Esophagus squamous epithelium (tissue), 5 donors: Measurements from ENCODE around the gene NR2C2AP. TPM values are rescaled to one million over a fixed set of nuclear protein-coding genes. Genes with fewer than 3 reads are reported as not detected.

Experiments
- DNase-seq: peaks from one replicate; lab custom pipeline; 2025; lab: John Stamatoyannopoulos, UW
- H3K27ac ChIP-seq, 4 donors: fragments of 200-600 bp; sonication (generic); one replicate each; pipeline ENCODE4 v1.5.1; 2016 to 2019; ENCODE audit warnings: mild to moderate bottlenecking in 1 of 4
- H3K27me3 ChIP-seq, 4 donors: fragments of 200-600 bp; sonication (generic); 1 replicate in 3 of 4; 2 replicates in 1 of 4; pipeline versions ENCODE4 v1.5.1 to v1.6.0; 2017 to 2021; ENCODE audit warnings: antibody characterized with exemption in 1 of 4
- H3K36me3 ChIP-seq, 3 donors: fragments of 200-600 bp; sonication (generic); one replicate each; pipeline ENCODE4 v1.5.1; 2016 to 2019
- H3K4me1 ChIP-seq, 3 donors: fragments of 200-600 bp; sonication (generic); one replicate each; pipeline ENCODE4 v1.5.1; 2017 to 2019
- H3K4me3 ChIP-seq, 4 donors: fragments of 200-600 bp; sonication (generic); 1 replicate in 3 of 4; 2 replicates in 1 of 4; pipeline ENCODE4 v1.5.1; 2016 to 2019; ENCODE audit warnings: mild to moderate bottlenecking in 2 of 4, moderate library complexity in 1 of 4
- H3K9me3 ChIP-seq, 3 donors: fragments of 200-600 bp; sonication (generic); one replicate each; pipeline ENCODE4 v1.5.1; 2016 to 2019
- POLR2A ChIP-seq, 4 donors: fragments of 450-650 bp; IDR thresholded peaks; one replicate each; pipeline ENCODE4 v1.6.1; 2017; ENCODE audit warnings: antibody characterized with exemption in 4 of 4, mild to moderate bottlenecking in 4 of 4, moderate library complexity in 3 of 4
- WGBS, 2 donors: methylation state at CpG; one replicate each; pipeline ENCODE4 v1.1.5; 2018; 5-methylcytosine and 5-hydroxymethylcytosine counted together
- intact Hi-C: fragments of 100-400 bp; cut with DNase I; formaldehyde crosslinking; loops from one replicate; pipeline ENCODE4 v1.15.0; 2022
- total RNA-seq, 4 donors: library from RNA; depleted of rRNA; stranded (reverse); fragments of >200 nt; gene quantifications; one replicate each; pipeline ENCODE4 v1.1.0, GENCODE V29; 2016
- TF ChIP-seq, protein P1 (sequence below), 6 experiments: fragments of 450-650 bp in 4 of 6; fragments of 200-600 bp in 2 of 6; sonication (generic) in 2 of 6; IDR thresholded peaks; one replicate each; pipeline ENCODE4 v1.5.1; 2016 to 2019; ENCODE audit warnings: antibody characterized with exemption in 6 of 6, mild to moderate bottlenecking in 4 of 6, moderate library complexity in 4 of 6
- donor health status: DM: yes; HTN: yes; CAD: no.

NR2C2AP gene
- total RNA-seq, 4 donors from 2014 or later, result 8.8 to 22.9 (median 13.0) TPM

DNA sequence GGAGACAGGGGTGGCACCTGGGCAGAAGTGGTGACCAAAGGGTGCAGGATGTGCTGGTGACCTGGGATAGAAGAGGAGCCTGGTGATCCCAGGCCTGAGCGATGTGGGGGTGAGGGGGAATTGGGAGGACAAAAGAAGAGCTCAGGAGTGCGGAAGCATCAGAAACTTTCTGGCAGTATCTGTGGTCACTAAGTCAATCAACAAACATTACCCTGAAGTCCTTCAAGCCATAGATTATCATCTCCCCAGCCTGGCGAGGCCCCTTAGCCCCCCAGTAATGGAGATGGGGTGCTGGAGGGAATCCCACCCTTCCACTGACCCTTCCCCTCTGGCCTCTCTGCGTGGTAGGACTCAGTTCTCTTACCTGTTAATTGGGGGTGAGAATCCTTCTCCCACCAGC lies 43.7 kb downstream of the NR2C2AP start:
- 90% methylated on average over 4 of the region's 4 CpGs for WGBS, 2 donors
- no peaks in the 10 kb centered on the region for H3K9me3 ChIP-seq
- H3K27me3 ChIP-seq, result no peaks in the 10 kb centered on the region
- DNase-seq, result no peak
- no peak overlapping the region for H3K4me3 ChIP-seq
- no peak overlapping the region for H3K27ac ChIP-seq
- H3K36me3 ChIP-seq, result peaks cover 0 to 15% (median 0%) of the 10 kb centered on the region in 3 donors
- intact Hi-C loops, result no loop called here
- TF ChIP-seq POLR2A (IDR thresholded peaks at IDR 0.05), result no peak
- TF ChIP-seq, protein P1, sequence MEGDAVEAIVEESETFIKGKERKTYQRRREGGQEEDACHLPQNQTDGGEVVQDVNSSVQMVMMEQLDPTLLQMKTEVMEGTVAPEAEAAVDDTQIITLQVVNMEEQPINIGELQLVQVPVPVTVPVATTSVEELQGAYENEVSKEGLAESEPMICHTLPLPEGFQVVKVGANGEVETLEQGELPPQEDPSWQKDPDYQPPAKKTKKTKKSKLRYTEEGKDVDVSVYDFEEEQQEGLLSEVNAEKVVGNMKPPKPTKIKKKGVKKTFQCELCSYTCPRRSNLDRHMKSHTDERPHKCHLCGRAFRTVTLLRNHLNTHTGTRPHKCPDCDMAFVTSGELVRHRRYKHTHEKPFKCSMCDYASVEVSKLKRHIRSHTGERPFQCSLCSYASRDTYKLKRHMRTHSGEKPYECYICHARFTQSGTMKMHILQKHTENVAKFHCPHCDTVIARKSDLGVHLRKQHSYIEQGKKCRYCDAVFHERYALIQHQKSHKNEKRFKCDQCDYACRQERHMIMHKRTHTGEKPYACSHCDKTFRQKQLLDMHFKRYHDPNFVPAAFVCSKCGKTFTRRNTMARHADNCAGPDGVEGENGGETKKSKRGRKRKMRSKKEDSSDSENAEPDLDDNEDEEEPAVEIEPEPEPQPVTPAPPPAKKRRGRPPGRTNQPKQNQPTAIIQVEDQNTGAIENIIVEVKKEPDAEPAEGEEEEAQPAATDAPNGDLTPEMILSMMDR (IDR thresholded peaks at IDR 0.05), result no peak
- no peaks in the 10 kb centered on the region for H3K4me1 ChIP-seq

DNA sequence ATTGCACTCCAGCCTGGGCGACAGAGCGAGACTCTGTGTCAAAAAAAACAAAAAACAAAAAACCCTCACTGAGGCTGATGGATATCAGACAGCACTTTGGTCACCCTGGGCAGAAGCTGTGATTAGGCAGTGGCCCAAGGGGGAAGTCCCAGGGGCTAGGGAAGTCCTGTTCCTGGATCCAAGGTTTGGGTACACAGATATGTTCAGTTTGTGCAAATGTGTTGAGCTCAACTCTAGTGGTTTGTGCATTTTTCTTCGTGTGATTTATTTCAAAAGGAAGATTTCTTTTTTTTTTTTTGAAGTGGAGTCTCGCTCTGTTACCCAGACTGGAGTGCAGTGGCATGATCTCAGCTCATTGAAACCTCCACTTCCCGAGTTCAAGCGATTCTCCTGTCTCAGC lies 45.4 kb downstream of the NR2C2AP start:
- intact Hi-C loops, result no loop called here
- Histone ChIP-seq H3K4me3 (no peak overlapping the region), H3K27me3 (no peaks in the 10 kb centered on the region), H3K27ac (no peak overlapping the region), H3K4me1 (no peaks in the 10 kb centered on the region), H3K36me3 (peaks cover 0 to 15% (median 0%) of the 10 kb centered on the region in 3 donors), H3K9me3 (no peaks in the 10 kb centered on the region)
- TF ChIP-seq, protein P1 (IDR thresholded peaks at IDR 0.05), result no peak
- DNase-seq, result no peak
- 83 to 100% methylated on average over 2 to 6 of the region's 6 CpGs for WGBS, 2 donors

DNA sequence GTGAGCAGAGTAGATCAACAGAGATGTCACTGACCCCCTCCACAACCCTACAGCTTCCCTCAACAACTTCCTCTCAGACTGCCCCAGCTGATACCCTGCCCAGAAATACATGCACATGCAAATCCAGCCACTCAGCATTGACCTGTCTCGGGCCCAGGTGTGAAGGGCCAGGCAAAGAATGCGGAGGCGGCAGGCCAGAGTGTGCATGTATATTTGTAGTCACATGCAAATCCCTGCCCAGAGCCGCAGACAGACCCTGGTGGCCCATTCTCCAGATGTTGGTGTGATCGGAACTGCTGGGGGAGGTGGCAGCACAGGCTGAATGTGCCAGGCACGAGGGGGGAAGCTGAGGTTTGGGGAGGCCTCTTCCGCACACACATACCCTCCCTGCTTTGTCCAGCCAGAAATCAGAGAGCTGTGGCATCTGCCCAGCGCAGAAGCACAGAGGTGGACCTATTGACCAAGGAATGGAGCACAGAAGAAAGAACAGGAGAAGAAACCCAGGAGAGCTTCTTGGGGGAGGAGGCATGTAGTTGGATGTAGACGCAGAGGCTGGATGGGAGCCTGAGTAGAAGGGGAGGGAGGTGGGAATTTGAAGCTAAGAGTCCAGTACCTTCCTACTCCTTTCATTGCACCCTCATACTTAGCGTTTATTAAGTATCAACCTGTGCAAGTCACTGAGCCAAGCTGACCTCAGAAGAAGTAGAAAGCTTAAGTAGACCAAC lies 47.6 kb downstream of the NR2C2AP start:
- no peaks in the 10 kb centered on the region for H3K9me3 ChIP-seq
- no peak for DNase-seq
- WGBS, 2 donors, result 72 to 94% methylated on average over 6 to 9 of the region's 10 CpGs
- no peak overlapping the region for H3K27ac ChIP-seq
- intact Hi-C loops, result no loop called here
- peaks cover 0 to 15% (median 0%) of the 10 kb centered on the region in 3 donors for H3K36me3 ChIP-seq
- H3K4me1 ChIP-seq, result no peaks in the 10 kb centered on the region
- H3K27me3 ChIP-seq, result no peaks in the 10 kb centered on the region
- no peak overlapping the region for H3K4me3 ChIP-seq
- no peak for TF ChIP-seq POLR2A (IDR thresholded peaks at IDR 0.05)
- TF ChIP-seq, protein P1 (IDR thresholded peaks at IDR 0.05), result no peak

DNA sequence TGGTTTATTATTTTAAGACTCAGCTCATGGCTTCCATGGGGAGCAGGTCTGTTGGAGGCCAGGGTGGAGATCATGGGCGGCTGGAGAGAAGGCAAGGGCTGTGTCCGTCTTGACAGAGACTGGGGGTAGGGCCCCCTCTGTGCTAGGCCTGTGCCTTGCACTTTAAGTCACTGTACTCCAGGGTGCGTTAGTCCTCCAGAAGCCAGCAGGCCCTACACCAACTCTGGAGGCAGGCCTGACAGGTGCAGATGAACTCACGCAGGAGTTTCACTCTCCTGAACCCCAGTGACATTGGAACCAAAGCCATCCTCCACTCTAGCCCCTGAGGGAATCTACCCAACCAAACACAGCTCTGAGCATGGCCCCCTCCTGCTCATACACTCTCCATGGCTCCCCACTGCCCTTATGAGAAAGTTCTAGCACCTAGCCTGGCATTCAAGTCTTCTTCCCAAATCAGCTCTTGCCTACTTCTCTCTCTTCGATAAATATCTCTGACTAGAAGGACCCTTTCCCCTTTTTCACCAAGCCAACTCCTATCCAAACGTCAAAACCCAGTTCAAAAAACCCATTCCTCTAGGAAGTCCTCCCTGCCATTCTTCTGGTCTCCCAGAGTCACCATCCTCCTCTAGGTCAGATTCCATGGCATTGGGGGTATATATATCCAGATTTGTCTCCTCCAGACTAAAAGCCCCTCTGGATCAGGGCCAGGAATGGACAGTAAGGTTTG lies 48.3 kb downstream of the NR2C2AP start:
- intact Hi-C loops, result no loop called here
- 81 to 91% methylated on average over 4 to 6 of the region's 6 CpGs for WGBS, 2 donors
- TF ChIP-seq POLR2A (IDR thresholded peaks at IDR 0.05), result no peak
- TF ChIP-seq, protein P1 (IDR thresholded peaks at IDR 0.05), result no peak

More for the DNA sequence above, 48.3 kb downstream of the NR2C2AP start:
- H3K27me3 ChIP-seq, result no peaks in the 10 kb centered on the region
- no peak for DNase-seq
- no peak overlapping the region for H3K27ac ChIP-seq
- H3K36me3 ChIP-seq, result peaks cover 0 to 15% (median 0%) of the 10 kb centered on the region in 3 donors
- no peaks in the 10 kb centered on the region for H3K9me3 ChIP-seq
- no peaks in the 10 kb centered on the region for H3K4me1 ChIP-seq
- no peak overlapping the region for H3K4me3 ChIP-seq
